ENCODE data around the gene CLEC18B.
"Not testable (repeated sequence)": the region's sequence is repeated elsewhere in the genome, so short reads cannot be mapped to it uniquely, and the experiment has no call there.

CLEC18B gene

GRCh38 chr16:74446866-74447265, 25.6 kb upstream of the CLEC18B start:
- peaks cover 0 to 25% (median 8%) of the 10 kb centered on the region in 4 experiments for H3K36me3 ChIP-seq (ENCODE audit: control insufficient read depth in 4 of 4, insufficient read depth in 4 of 4, low read length in 3 of 4)
- H3K27me3 ChIP-seq (replicated peaks in 2 of 5; ENCODE audit: control insufficient read depth in 4 of 5, insufficient read depth in 5 of 5, low read length in 4 of 5), result peaks cover 0 to 1% (median 0%) of the 10 kb centered on the region in 5 experiments
- 96% methylated on average over 8 of the region's 8 CpGs for WGBS (ENCODE audit: insufficient coverage)
- CTCF ChIA-PET, result no interaction called here
- POLR2A ChIA-PET, result no interaction called here
- DNase-seq, result no peak
- H3K27ac ChIP-seq (ENCODE audit: insufficient read depth in 1 of 2, low read depth in 1 of 2, low read length in 2 of 2, poor library complexity in 1 of 2, severe bottlenecking in 2 of 2), result no peak overlapping the region
- no peak overlapping the region for H3K4me3 ChIP-seq (ENCODE audit: control insufficient read depth in 1 of 7, extremely low read depth in 1 of 7, insufficient read depth in 4 of 7, low read depth in 2 of 7, low read length in 6 of 7)
- no peaks in the 10 kb centered on the region for H3K9me3 ChIP-seq (ENCODE audit: control extremely low read depth in 1 of 5, control insufficient read depth in 4 of 5, insufficient read depth in 2 of 5, low read depth in 1 of 5, low read length in 4 of 5)
- H3K4me1 ChIP-seq (ENCODE audit: control extremely low read depth in 1 of 4, control insufficient read depth in 4 of 4, insufficient read depth in 4 of 4, low read length in 3 of 4), result peaks cover 0 to 10% (median 3%) of the 10 kb centered on the region in 4 experiments

DNA sequence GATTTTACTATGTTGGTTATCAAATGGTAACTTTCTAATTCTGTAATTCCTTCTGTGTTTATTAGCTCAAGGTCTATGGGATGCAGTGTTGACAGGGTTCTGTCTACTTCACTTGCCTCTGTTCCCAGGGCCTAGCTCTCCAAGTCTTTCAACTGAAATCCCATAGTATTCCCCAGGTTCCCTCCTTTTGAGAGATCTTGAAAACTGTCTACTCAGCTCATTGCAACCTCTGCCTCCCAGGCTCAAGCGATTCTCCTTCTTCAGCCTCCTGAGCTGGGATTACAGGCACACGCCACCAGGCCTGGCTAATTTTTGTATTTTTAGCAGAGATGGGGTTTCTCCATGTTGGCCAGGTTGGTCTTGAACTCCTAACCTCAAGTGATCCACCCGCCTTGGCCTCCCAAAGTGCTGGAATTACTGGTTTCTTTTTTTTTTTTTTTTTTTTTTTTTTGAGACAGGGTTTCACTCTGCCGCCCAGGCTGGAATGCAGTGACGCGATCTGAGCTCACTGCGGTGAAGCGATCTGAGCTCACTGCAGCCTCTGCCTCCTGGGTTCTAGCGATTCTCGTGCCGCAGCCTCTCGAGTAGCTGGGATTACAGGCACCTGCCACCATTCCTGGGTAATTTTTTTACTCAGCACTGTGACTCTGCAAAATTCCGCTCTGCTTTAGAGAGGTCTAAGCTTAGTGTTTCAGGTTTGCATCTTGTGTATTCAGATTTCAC, 22.5 kb upstream of the CLEC18B start:
- H3K27ac ChIP-seq (ENCODE audit: insufficient read depth in 1 of 2, low read depth in 1 of 2, low read length in 2 of 2, poor library complexity in 1 of 2, severe bottlenecking in 2 of 2); H3K4me1 ChIP-seq (ENCODE audit: control extremely low read depth in 1 of 4, control insufficient read depth in 4 of 4, insufficient read depth in 4 of 4, low read length in 3 of 4); H3K36me3 ChIP-seq (ENCODE audit: control insufficient read depth in 4 of 4, insufficient read depth in 4 of 4, low read length in 3 of 4); POLR2A ChIA-PET; H3K4me3 ChIP-seq (ENCODE audit: control insufficient read depth in 1 of 7, extremely low read depth in 1 of 7, insufficient read depth in 4 of 7, low read depth in 2 of 7, low read length in 6 of 7); CTCF ChIA-PET; DNase-seq; H3K9me3 ChIP-seq (ENCODE audit: control extremely low read depth in 1 of 5, control insufficient read depth in 4 of 5, insufficient read depth in 2 of 5, low read depth in 1 of 5, low read length in 4 of 5): not testable (repeated sequence)
- peaks cover 0 to 20% (median 8%) of the 10 kb centered on the region in 5 experiments for H3K27me3 ChIP-seq (replicated peaks in 2 of 5; ENCODE audit: control insufficient read depth in 4 of 5, insufficient read depth in 5 of 5, low read length in 4 of 5)
- WGBS (ENCODE audit: insufficient coverage), result 100% methylated on average over 2 of the region's 13 CpGs

- no peak for DNase-seq
- H3K4me1 ChIP-seq (ENCODE audit: control extremely low read depth in 1 of 4, control insufficient read depth in 4 of 4, insufficient read depth in 4 of 4, low read length in 3 of 4), result peaks cover 2 to 15% (median 13%) of the 10 kb centered on the region in 4 experiments
- POLR2A ChIA-PET, result no interaction called here
- 71% methylated on average over 1 of the region's 7 CpGs for WGBS (ENCODE audit: insufficient coverage)
- no peak overlapping the region for H3K27ac ChIP-seq (ENCODE audit: insufficient read depth in 1 of 2, low read depth in 1 of 2, low read length in 2 of 2, poor library complexity in 1 of 2, severe bottlenecking in 2 of 2)
- H3K36me3 ChIP-seq (ENCODE audit: control insufficient read depth in 4 of 4, insufficient read depth in 4 of 4, low read length in 3 of 4), result no peaks in the 10 kb centered on the region
- H3K9me3 ChIP-seq (ENCODE audit: control extremely low read depth in 1 of 5, control insufficient read depth in 4 of 5, insufficient read depth in 2 of 5, low read depth in 1 of 5, low read length in 4 of 5), result peaks cover 0 to 9% (median 6%) of the 10 kb centered on the region in 5 experiments
- H3K4me3 ChIP-seq (ENCODE audit: control insufficient read depth in 1 of 7, extremely low read depth in 1 of 7, insufficient read depth in 4 of 7, low read depth in 2 of 7, low read length in 6 of 7), result no peak overlapping the region
- peaks cover 0 to 35% (median 11%) of the 10 kb centered on the region in 5 experiments for H3K27me3 ChIP-seq (replicated peaks in 2 of 5; ENCODE audit: control insufficient read depth in 4 of 5, insufficient read depth in 5 of 5, low read length in 4 of 5)
- CTCF ChIA-PET, result interaction anchor here (1.1 kb wide), 1 partner anchor 9 kb away, joined by 3 read pairs; no protein-coding TSS in a partner anchor
Observed at GRCh38 chr16:74439685-74440084, 18.4 kb upstream of the CLEC18B start.

DNA sequence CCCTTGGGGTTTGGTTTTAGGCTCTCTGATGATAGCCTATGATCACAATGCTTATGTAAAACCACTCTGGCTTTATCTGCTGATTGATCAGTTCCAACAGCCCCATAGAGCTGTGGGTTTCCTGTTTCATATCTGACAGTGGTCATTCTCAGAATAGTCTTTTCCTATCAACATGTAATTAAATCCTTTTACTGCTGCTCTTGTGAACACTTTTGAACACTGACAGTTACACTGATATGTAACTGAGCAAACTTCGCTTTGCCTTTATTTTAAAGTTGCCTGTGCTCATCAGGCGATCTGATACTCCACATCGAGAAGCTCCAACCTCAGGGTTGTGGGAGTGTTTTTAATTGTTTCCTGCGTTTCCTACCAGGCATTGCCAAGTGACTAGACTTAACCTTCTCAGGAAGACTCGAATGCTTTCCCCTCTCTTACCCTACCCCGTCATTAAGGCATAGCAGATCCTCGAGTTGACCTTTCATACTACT, 17.3 kb upstream of the CLEC18B start:
- POLR2A ChIA-PET, result no interaction called here
- Histone ChIP-seq H3K27ac (ENCODE audit: insufficient read depth in 1 of 2, low read depth in 1 of 2, low read length in 2 of 2, poor library complexity in 1 of 2, severe bottlenecking in 2 of 2) (no peak overlapping the region), H3K27me3 (replicated peaks in 2 of 5; ENCODE audit: control insufficient read depth in 4 of 5, insufficient read depth in 5 of 5, low read length in 4 of 5) (peaks cover 0 to 41% (median 14%) of the 10 kb centered on the region in 5 experiments), H3K4me3 (ENCODE audit: control insufficient read depth in 1 of 7, extremely low read depth in 1 of 7, insufficient read depth in 4 of 7, low read depth in 2 of 7, low read length in 6 of 7) (peak overlapping the region in 1 of 7 experiments; percentile 24), H3K4me1 (ENCODE audit: control extremely low read depth in 1 of 4, control insufficient read depth in 4 of 4, insufficient read depth in 4 of 4, low read length in 3 of 4) (peaks cover 2 to 15% (median 13%) of the 10 kb centered on the region in 4 experiments), H3K9me3 (ENCODE audit: control extremely low read depth in 1 of 5, control insufficient read depth in 4 of 5, insufficient read depth in 2 of 5, low read depth in 1 of 5, low read length in 4 of 5) (peaks cover 0 to 13% (median 9%) of the 10 kb centered on the region in 5 experiments), H3K36me3 (ENCODE audit: control insufficient read depth in 4 of 4, insufficient read depth in 4 of 4, low read length in 3 of 4) (no peaks in the 10 kb centered on the region)
- 0% methylated on average over 4 of the region's 7 CpGs for WGBS (ENCODE audit: insufficient coverage)
- peak; percentile 28 to 61 (median 52) for DNase-seq
- CTCF ChIA-PET, result no interaction called here

GRCh38 chr16:74431516-74431915, 10.2 kb upstream of the CLEC18B start:
- POLR2A ChIA-PET, result no interaction called here
- Histone ChIP-seq H3K4me3 (ENCODE audit: control insufficient read depth in 1 of 7, extremely low read depth in 1 of 7, insufficient read depth in 4 of 7, low read depth in 2 of 7, low read length in 6 of 7) (no peak overlapping the region), H3K27ac (ENCODE audit: insufficient read depth in 1 of 2, low read depth in 1 of 2, low read length in 2 of 2, poor library complexity in 1 of 2, severe bottlenecking in 2 of 2) (no peak overlapping the region), H3K4me1 (ENCODE audit: control extremely low read depth in 1 of 4, control insufficient read depth in 4 of 4, insufficient read depth in 4 of 4, low read length in 3 of 4) (no peaks in the 10 kb centered on the region), H3K9me3 (ENCODE audit: control extremely low read depth in 1 of 5, control insufficient read depth in 4 of 5, insufficient read depth in 2 of 5, low read depth in 1 of 5, low read length in 4 of 5) (peaks cover 0 to 13% (median 7%) of the 10 kb centered on the region in 5 experiments), H3K36me3 (ENCODE audit: control insufficient read depth in 4 of 4, insufficient read depth in 4 of 4, low read length in 3 of 4) (no peaks in the 10 kb centered on the region), H3K27me3 (replicated peaks in 2 of 5; ENCODE audit: control insufficient read depth in 4 of 5, insufficient read depth in 5 of 5, low read length in 4 of 5) (peaks cover 0 to 21% (median 3%) of the 10 kb centered on the region in 5 experiments)
- 94% methylated on average over 5 of the region's 5 CpGs for WGBS (ENCODE audit: insufficient coverage)
- no peak for DNase-seq
- CTCF ChIA-PET, result interaction anchor here (1.4 to 2.0 kb wide), 4 partner anchors 18 to 125 kb away, joined by 3 to 7 read pairs (median 4); no protein-coding TSS in a partner anchor

- CTCF ChIA-PET, result interaction anchor here (2.0 kb wide), 1 partner anchor 124 kb away, joined by 7 read pairs; no protein-coding TSS in a partner anchor
- WGBS (ENCODE audit: insufficient coverage), result 35% methylated on average over 8 of the region's 13 CpGs
- H3K4me3 ChIP-seq (ENCODE audit: control insufficient read depth in 1 of 7, extremely low read depth in 1 of 7, insufficient read depth in 4 of 7, low read depth in 2 of 7, low read length in 6 of 7); POLR2A ChIA-PET; H3K9me3 ChIP-seq (ENCODE audit: control extremely low read depth in 1 of 5, control insufficient read depth in 4 of 5, insufficient read depth in 2 of 5, low read depth in 1 of 5, low read length in 4 of 5); H3K36me3 ChIP-seq (ENCODE audit: control insufficient read depth in 4 of 4, insufficient read depth in 4 of 4, low read length in 3 of 4); H3K4me1 ChIP-seq (ENCODE audit: control extremely low read depth in 1 of 4, control insufficient read depth in 4 of 4, insufficient read depth in 4 of 4, low read length in 3 of 4); H3K27ac ChIP-seq (ENCODE audit: insufficient read depth in 1 of 2, low read depth in 1 of 2, low read length in 2 of 2, poor library complexity in 1 of 2, severe bottlenecking in 2 of 2): not testable (repeated sequence)
- peaks cover 0 to 13% (median 3%) of the 10 kb centered on the region in 5 experiments for H3K27me3 ChIP-seq (replicated peaks in 2 of 5; ENCODE audit: control insufficient read depth in 4 of 5, insufficient read depth in 5 of 5, low read length in 4 of 5)
- DNase-seq, result peak; percentile 34 to 58 (median 55)
Observed at GRCh38 chr16:74430036-74430712, 8.9 kb upstream of the CLEC18B start.

GRCh38 chr16:74428493-74428892, 7.2 kb upstream of the CLEC18B start:
- not testable (repeated sequence) for H3K4me1 ChIP-seq (ENCODE audit: control extremely low read depth in 1 of 4, control insufficient read depth in 4 of 4, insufficient read depth in 4 of 4, low read length in 3 of 4)
- WGBS (ENCODE audit: insufficient coverage), result no CpG with 5 or more reads among the region's 8 CpGs

More at GRCh38 chr16:74428493-74428892, 7.2 kb upstream of the CLEC18B start:
- H3K27ac ChIP-seq (ENCODE audit: insufficient read depth in 1 of 2, low read depth in 1 of 2, low read length in 2 of 2, poor library complexity in 1 of 2, severe bottlenecking in 2 of 2); CTCF ChIA-PET; POLR2A ChIA-PET; H3K27me3 ChIP-seq (replicated peaks in 2 of 5; ENCODE audit: control insufficient read depth in 4 of 5, insufficient read depth in 5 of 5, low read length in 4 of 5); H3K36me3 ChIP-seq (ENCODE audit: control insufficient read depth in 4 of 4, insufficient read depth in 4 of 4, low read length in 3 of 4); H3K9me3 ChIP-seq (ENCODE audit: control extremely low read depth in 1 of 5, control insufficient read depth in 4 of 5, insufficient read depth in 2 of 5, low read depth in 1 of 5, low read length in 4 of 5); DNase-seq; H3K4me3 ChIP-seq (ENCODE audit: control insufficient read depth in 1 of 7, extremely low read depth in 1 of 7, insufficient read depth in 4 of 7, low read depth in 2 of 7, low read length in 6 of 7): not testable (repeated sequence)
